ENCODE results near the gene RANBP9. TPM values are rescaled to one million over a fixed set of nuclear protein-coding genes. Genes with fewer than 3 reads are reported as not detected.

The RANBP9 gene
- total RNA-seq, 1 experiment from 2014 or later, result 18.7 TPM

Other genes with a start within 250 kb of the RANBP9 start
- gene GFOD1, start 224.2 kb downstream of the RANBP9 start, total RNA-seq (2014; rRNA removed; shearing (Covaris generic)), result 0.82 and 0.87 TPM in 2 replicates
- 13.3 and 25.6 TPM in 2 replicates for gene SIRT5, start 137.2 kb downstream of the RANBP9 start, total RNA-seq (2014; rRNA removed; shearing (Covaris generic))
- gene NOL7, start 96.5 kb downstream of the RANBP9 start, total RNA-seq (2014; rRNA removed; shearing (Covaris generic)), result 104 and 110 TPM in 2 replicates
- gene MCUR1, start 102.7 kb upstream of the RANBP9 start, total RNA-seq (2014; rRNA removed; shearing (Covaris generic)), result 19.0 and 25.1 TPM in 2 replicates
- gene RNF182, start 213.1 kb upstream of the RANBP9 start, total RNA-seq (2014; rRNA removed; shearing (Covaris generic)), result 3.5 and 7.2 TPM in 2 replicates

Measured in H4 (cell line).